SU-DHL-6 (cell line): ENCODE measurements around the gene GCH1.

Experiments
- CTCF ChIP-seq: fragments of 200-600 bp; sonication (generic); IDR thresholded peaks from one replicate; pipeline ENCODE4 v1.5.1; 2017; ENCODE audit warnings: antibody characterized with exemption, mild to moderate bottlenecking, low read length, moderate library complexity; ENCODE audit not compliant: insufficient read depth, poor library complexity, severe bottlenecking
- EZH2phosphoT487 ChIP-seq: fragments of 200-600 bp; sonication (generic), shearing (Covaris generic); conservative IDR thresholded peaks from 2 replicates; pipeline ENCODE4 v1.6.1; 2018; ENCODE audit warnings: mild to moderate bottlenecking, antibody characterized with exemption, low read length, moderate library complexity, mixed read lengths

- TF ChIP-seq CTCF = no peak
- TF ChIP-seq EZH2phosphoT487 = no peak
Measured at GRCh38 chr14:54916101-54916500, 13.5 kb upstream of the GCH1 start.
